ENCODE data around the gene SLC12A7.
"Not testable (repeated sequence)": the region's sequence is repeated elsewhere in the genome, so short reads cannot be mapped to it uniquely, and the experiment has no call there.

Gene SLC12A7

GRCh38 chr5:1006656-1007071 is 105.2 kb downstream of the SLC12A7 start:
- DNase-seq (ENCODE audit: low spot score): no peak

- no peak for DNase-seq (ENCODE audit: low spot score)
These were observed 105.8 kb downstream of the SLC12A7 start for GRCh38 chr5:1005904-1006655.

GRCh38 chr5:1005249-1005851 is 106.5 kb downstream of the SLC12A7 start:
- DNase-seq (ENCODE audit: low spot score): no peak

GRCh38 chr5:1004461-1005248 is 107.2 kb downstream of the SLC12A7 start:
- DNase-seq (ENCODE audit: low spot score): peak; percentile 38

- DNase-seq (ENCODE audit: low spot score): peak; percentile 50
These were observed 108.4 kb downstream of the SLC12A7 start for GRCh38 chr5:1003296-1003937.

- DNase-seq (ENCODE audit: low spot score): no peak
These were observed 109.0 kb downstream of the SLC12A7 start for GRCh38 chr5:1002836-1003235.

GRCh38 chr5:1002271-1002546 is 109.7 kb downstream of the SLC12A7 start:
- DNase-seq (ENCODE audit: low spot score): no peak

GRCh38 chr5:1001406-1002270 is 110.2 kb downstream of the SLC12A7 start:
- DNase-seq (ENCODE audit: low spot score): no peak

- not testable (repeated sequence) for DNase-seq (ENCODE audit: low spot score)
These were observed 111.0 kb downstream of the SLC12A7 start for GRCh38 chr5:1000831-1001230.
